IPS-18c (cell line): ENCODE data around the gene HILPDA.

Source experiments
- H3K4me3 ChIP-seq: 2 replicates; pipeline ENCODE4 v1.7.0; 2013; ENCODE audit warnings: low read depth, mild to moderate bottlenecking, low read length, moderate library complexity; ENCODE audit not compliant: insufficient read depth
- H3K9me3 ChIP-seq: one replicate; pipeline ENCODE4 v1.6.1; 2013; ENCODE audit warnings: mild to moderate bottlenecking, low read length, moderate library complexity; ENCODE audit not compliant: control insufficient read depth, insufficient read depth

HILPDA gene

GRCh38 chr7:128425850-128426249 is 29.8 kb upstream of the HILPDA start:
- no peak overlapping the region for H3K4me3 ChIP-seq

GRCh38 chr7:128427289-128427891 is 28.3 kb upstream of the HILPDA start:
- Histone ChIP-seq H3K9me3 (no peaks in the 10 kb centered on the region), H3K4me3 (no peak overlapping the region)

More at GRCh38 chr7:128425850-128426249, 29.8 kb upstream of the HILPDA start:
- no peaks in the 10 kb centered on the region for H3K9me3 ChIP-seq

GRCh38 chr7:128430207-128430606 is 25.5 kb upstream of the HILPDA start:
- no peak overlapping the region for H3K4me3 ChIP-seq
- H3K9me3 ChIP-seq = no peaks in the 10 kb centered on the region

GRCh38 chr7:128431221-128431620 is 24.5 kb upstream of the HILPDA start:
- Histone ChIP-seq H3K9me3 (no peaks in the 10 kb centered on the region), H3K4me3 (no peak overlapping the region)

GRCh38 chr7:128431754-128432153 is 23.9 kb upstream of the HILPDA start:
- H3K4me3 ChIP-seq = no peak overlapping the region
- H3K9me3 ChIP-seq = no peaks in the 10 kb centered on the region

GRCh38 chr7:128434413-128435326 is 21.0 kb upstream of the HILPDA start:
- Histone ChIP-seq H3K9me3 (no peaks in the 10 kb centered on the region), H3K4me3 (no peak overlapping the region)

- Histone ChIP-seq H3K4me3 (no peak overlapping the region), H3K9me3 (no peaks in the 10 kb centered on the region)
These were observed 20.4 kb upstream of the HILPDA start for GRCh38 chr7:128435327-128435686.

- no peaks in the 10 kb centered on the region for H3K9me3 ChIP-seq
These were observed 18.0 kb upstream of the HILPDA start for GRCh38 chr7:128437426-128438332.

GRCh38 chr7:128442356-128442755 is 13.3 kb upstream of the HILPDA start:
- Histone ChIP-seq H3K9me3 (no peaks in the 10 kb centered on the region), H3K4me3 (no peak overlapping the region)

More at GRCh38 chr7:128437426-128438332, 18.0 kb upstream of the HILPDA start:
- H3K4me3 ChIP-seq = no peak overlapping the region

- no peaks in the 10 kb centered on the region for H3K9me3 ChIP-seq
These were observed 11.7 kb upstream of the HILPDA start for GRCh38 chr7:128443831-128444600.

GRCh38 chr7:128446306-128446705 is 9.4 kb upstream of the HILPDA start:
- Histone ChIP-seq H3K9me3 (no peaks in the 10 kb centered on the region), H3K4me3 (no peak overlapping the region)

More at GRCh38 chr7:128443831-128444600, 11.7 kb upstream of the HILPDA start:
- H3K4me3 ChIP-seq = no peak overlapping the region

GRCh38 chr7:128447941-128448564 is 7.6 kb upstream of the HILPDA start:
- Histone ChIP-seq H3K9me3 (no peaks in the 10 kb centered on the region), H3K4me3 (no peak overlapping the region)

- Histone ChIP-seq H3K4me3 (no peak overlapping the region), H3K9me3 (no peaks in the 10 kb centered on the region)
These were observed 6.9 kb upstream of the HILPDA start for GRCh38 chr7:128448751-128449302.

GRCh38 chr7:128450409-128450808 is 5.3 kb upstream of the HILPDA start:
- Histone ChIP-seq H3K9me3 (no peaks in the 10 kb centered on the region), H3K4me3 (no peak overlapping the region)

GRCh38 chr7:128450913-128451312 is 4.8 kb upstream of the HILPDA start:
- Histone ChIP-seq H3K9me3 (no peaks in the 10 kb centered on the region), H3K4me3 (no peak overlapping the region)

GRCh38 chr7:128452552-128452951 is 3.1 kb upstream of the HILPDA start:
- H3K9me3 ChIP-seq = peaks cover 2% of the 10 kb centered on the region
- H3K4me3 ChIP-seq = no peak overlapping the region
